HL-60 (cell line): Measurements from ENCODE around the gene IL36G.
"Not testable (repeated sequence)": the region's sequence is repeated elsewhere in the genome, so short reads cannot be mapped to it uniquely, and the experiment has no call there.

Experiments used
- DNase-seq, 2 experiments: peaks; one replicate each; pipeline ENCODE4 v3.0.0-alpha.2; 2010 to 2020; ENCODE audit warnings: low read depth in 1 of 2, low spot score in 1 of 2
- H3K27ac ChIP-seq: fragments of 250-450 bp; sonication (Bioruptor Pico); replicated peaks from 2 replicates; pipeline ENCODE4 v1.5.1; 2020; ENCODE audit warnings: mild to moderate bottlenecking, moderate library complexity
- H3K27me3 ChIP-seq: fragments of 250-450 bp; sonication (Bioruptor Pico); 2 replicates; pipeline ENCODE4 v1.5.1; 2021; ENCODE audit warnings: mild to moderate bottlenecking, moderate library complexity; ENCODE audit not compliant: insufficient read depth, poor library complexity, severe bottlenecking
- H3K4me3 ChIP-seq: replicated peaks from 2 replicates; pipeline ENCODE4 v1.5.1; 2011; ENCODE audit warnings: mild to moderate bottlenecking, control low read depth, low read length; ENCODE audit not compliant: insufficient read depth
- CTCF ChIP-seq: IDR thresholded peaks from one replicate; pipeline ENCODE4 v1.5.1; 2011; ENCODE audit warnings: low read length, control low read depth, inconsistent platforms; ENCODE audit not compliant: insufficient read depth
- GABPA ChIP-seq: IDR thresholded peaks from 2 replicates; pipeline ENCODE4 v1.6.1; 2012; ENCODE audit warnings: low read depth
- POLR2AphosphoS5 ChIP-seq: IDR thresholded peaks from 2 replicates; pipeline ENCODE4 v1.6.1; 2012; ENCODE audit warnings: low read depth
- REST ChIP-seq: IDR thresholded peaks from 2 replicates; pipeline ENCODE4 v1.6.1; 2012; ENCODE audit warnings: low read depth; ENCODE audit not compliant: insufficient replicate concordance
- SPI1 ChIP-seq: IDR thresholded peaks from 2 replicates; pipeline ENCODE4 v1.6.1; 2012; ENCODE audit warnings: low read depth, mild to moderate bottlenecking, borderline replicate concordance
- long read RNA-seq: library from polyadenylated mRNA; unstranded; transcript quantifications from one replicate; pipeline ENCODE4 v2.0.0, GENCODE V29; 2020

Gene IL36G
- long read RNA-seq: 0 reads

GRCh38 chr2:112977559-112978056, at the start of gene IL36G:
Gene IL36G (plus strand): TSS chr2:112978006. CDS start chr2:112978639, 633 bp downstream.
- DNase-seq: no peak
- H3K27ac ChIP-seq: no peak within 1 kb of the TSS
- no peak within 1 kb of the TSS for H3K4me3 ChIP-seq
- peaks cover 4% of the 10 kb centered on the region for H3K27me3 ChIP-seq
- TF ChIP-seq POLR2AphosphoS5 (no peak), SPI1 (no peak), REST (no peak), GABPA (no peak), CTCF (no peak)

DNA sequence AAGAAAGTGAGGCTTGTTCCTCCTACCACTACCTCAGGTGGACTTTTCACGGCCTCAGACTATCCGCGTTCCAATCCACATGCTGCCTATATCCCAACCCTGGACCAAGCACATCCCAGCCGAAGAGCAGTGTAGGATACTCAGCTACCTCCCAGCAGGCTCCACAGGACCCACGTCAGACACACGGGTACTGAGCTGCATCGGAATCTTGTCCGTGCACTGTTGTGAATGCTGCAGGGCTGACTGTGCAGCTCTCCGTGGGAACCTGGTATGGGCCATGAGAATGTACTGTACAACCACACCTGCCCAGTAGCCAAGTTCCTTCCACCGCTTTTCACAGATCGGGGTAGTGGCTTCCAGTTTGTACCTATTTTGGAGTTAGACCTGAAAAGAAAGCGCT, 44.5 kb upstream of the IL36G start:
- no peak for TF ChIP-seq GABPA
- no peak for DNase-seq
- no peaks in the 10 kb centered on the region for H3K27me3 ChIP-seq
- no peak overlapping the region for H3K27ac ChIP-seq
- H3K4me3 ChIP-seq: no peak overlapping the region

DNA sequence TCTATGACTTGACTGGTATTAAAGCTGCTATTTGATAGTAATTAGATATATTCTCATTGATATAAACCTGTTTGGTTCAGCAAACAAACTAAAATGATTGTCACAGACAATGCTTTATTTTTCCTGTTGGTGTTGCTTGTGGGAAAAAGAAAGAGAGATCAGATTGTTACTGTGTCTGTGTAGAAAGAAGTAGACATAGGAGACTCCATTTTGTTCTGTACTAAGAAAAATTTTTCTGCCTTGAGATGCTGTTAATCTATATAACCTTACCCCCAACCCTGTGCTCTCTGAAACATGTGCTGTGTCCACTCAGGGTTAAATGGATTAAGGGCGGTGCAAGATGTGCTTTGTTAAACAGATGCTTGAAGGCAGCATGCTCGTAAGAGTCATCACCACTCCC, 43.7 kb upstream of the IL36G start:
- not testable (repeated sequence) for DNase-seq, H3K4me3 ChIP-seq, H3K27me3 ChIP-seq, H3K27ac ChIP-seq

- Histone ChIP-seq H3K27ac (no peak overlapping the region), H3K27me3 (no peaks in the 10 kb centered on the region), H3K4me3 (no peak overlapping the region)
- TF ChIP-seq SPI1 (no peak), GABPA (no peak), CTCF (no peak), POLR2AphosphoS5 (no peak), REST (no peak)
- no peak for DNase-seq
Observed at GRCh38 chr2:112936927-112937232, 40.9 kb upstream of the IL36G start.

DNA sequence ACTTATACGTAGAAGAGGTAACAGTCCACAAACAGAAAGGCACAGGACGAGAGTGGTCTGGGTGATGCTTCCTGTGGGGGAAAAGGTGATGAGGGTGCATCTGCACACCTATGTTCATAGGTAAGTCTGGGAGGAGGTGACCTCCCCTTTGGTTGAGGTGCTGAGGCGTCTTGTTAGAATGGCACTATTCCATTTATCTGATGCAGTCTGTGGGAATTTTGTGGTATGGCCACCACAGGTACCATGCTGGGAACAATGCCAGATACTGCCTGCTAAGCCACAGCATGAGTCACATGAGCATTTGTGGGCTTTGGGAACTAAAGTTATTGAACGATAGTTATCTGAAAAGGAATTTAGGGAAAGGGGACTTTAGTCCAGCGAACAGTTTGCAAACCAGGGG, 38.9 kb upstream of the IL36G start:
- TF ChIP-seq GABPA (no peak), SPI1 (no peak), REST (no peak), POLR2AphosphoS5 (no peak), CTCF (no peak)
- Histone ChIP-seq H3K4me3 (no peak overlapping the region), H3K27ac (no peak overlapping the region), H3K27me3 (no peaks in the 10 kb centered on the region)
- DNase-seq: peak in 1 of 2 experiments; percentile 9
